Activated T-helper 9 cell treated with anti-CD3 and anti-CD28 coated beads, Interleukin-2, amount 50 U/mL, for 16 hours (primary cell): ENCODE measurements around the gene PTGIS.

Source experiments
- DNase-seq: peaks from one replicate; pipeline ENCODE4 v3.0.0-alpha.2; 2020; ENCODE audit warnings: low read depth

PTGIS gene

DNA sequence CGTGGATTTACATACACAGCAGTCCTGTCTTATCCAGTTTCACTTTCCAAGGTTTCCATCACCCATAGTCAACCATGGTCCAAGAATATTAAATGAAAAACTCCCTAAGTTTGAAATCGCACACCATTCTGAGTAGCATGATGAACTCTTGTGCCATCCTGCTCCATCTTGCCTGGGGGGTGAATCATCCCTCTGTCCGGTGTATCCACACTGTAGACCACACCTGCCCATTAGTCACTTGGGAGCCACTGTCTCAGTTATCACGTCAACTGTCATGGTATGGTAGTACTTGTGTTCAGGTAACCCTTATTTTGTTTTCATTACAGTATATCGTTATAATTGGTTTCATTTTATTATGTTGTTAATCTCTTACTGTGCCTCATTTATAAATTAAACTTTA, 38.5 kb downstream of the PTGIS start:
- DNase-seq: no peak

DNA sequence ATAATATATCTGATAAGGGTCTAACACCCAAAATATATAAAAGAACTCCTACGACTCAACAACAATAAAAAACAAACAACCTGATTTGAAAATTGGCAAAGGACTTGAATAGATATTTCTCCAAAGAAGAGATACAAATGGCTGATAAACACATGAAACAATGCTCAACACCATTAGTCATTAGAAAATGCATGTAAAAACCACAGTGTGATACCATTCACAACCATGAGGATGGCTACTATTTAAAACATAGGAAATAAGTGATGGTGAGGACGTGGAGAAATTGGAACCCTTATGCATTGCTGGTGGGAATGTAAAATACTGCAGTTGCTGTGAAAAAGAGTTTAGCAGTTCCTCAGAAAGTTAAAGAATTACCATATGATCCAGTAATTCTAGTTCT, 41.4 kb downstream of the PTGIS start:
- DNase-seq: no peak

DNA sequence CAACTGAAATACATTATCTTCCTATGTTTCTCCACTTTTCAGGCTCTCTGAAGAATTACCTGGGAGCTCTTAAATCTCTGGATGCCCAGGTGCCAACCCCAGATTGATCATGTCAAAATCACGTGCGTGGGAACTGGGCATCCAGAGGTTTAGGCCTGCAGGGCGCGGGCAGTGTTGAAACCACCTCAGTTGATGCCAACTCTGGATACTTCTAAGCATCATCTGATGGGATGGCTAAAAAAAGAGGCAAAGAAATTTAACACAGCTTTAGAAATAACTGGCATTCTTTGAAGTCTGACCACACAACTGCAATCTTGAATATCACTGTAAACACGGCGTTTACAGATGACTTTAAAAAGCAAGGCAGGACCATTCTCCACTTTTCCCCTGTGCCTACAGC, 41.9 kb downstream of the PTGIS start:
- no peak for DNase-seq

DNA sequence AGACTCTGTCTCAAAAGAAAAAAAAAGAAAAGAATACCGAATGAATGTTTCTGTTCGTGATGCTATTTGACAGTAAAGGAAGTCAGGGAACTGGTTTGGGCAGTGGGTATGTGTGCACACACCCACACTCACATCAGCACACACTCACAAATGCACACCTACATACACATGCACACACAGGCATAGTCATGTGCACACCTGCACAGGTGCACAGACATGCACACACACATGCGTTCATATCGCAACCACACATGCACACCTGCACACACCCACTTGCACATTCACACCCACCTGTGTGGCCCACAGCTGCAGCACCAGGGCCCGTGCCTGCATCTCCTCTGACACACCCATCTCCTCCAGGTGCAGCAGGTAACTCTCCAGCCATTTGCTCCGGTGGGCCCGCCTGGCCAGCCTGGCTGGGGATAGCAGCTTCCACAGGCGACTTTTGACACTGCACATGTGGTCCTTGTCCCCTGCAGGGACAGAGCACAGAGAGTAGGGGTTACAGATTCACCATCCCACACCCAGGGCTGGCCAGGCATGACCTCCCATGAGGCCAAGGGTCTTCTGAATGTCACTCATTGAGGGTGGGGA, 44.1 kb downstream of the PTGIS start:
- no peak for DNase-seq

DNA sequence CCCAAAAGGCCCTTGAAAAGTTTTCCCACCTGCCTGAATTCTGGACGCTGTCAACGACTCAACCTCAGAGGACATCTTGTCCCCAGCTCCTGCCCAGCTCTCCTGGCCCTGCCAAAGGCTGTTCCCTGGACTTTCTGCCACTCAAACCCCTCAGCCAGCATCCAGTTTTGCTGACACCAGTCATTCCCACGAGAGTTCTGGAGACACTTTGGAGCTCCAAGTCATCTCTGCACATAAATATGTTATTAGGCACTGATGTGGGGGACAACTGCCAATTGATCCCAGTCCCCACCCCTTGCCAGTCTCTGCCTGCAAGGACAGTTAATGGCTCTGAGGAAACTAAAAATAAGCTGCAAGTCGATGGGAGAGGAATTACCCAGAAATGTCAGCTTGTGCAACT, 46.6 kb downstream of the PTGIS start:
- no peak for DNase-seq

DNA sequence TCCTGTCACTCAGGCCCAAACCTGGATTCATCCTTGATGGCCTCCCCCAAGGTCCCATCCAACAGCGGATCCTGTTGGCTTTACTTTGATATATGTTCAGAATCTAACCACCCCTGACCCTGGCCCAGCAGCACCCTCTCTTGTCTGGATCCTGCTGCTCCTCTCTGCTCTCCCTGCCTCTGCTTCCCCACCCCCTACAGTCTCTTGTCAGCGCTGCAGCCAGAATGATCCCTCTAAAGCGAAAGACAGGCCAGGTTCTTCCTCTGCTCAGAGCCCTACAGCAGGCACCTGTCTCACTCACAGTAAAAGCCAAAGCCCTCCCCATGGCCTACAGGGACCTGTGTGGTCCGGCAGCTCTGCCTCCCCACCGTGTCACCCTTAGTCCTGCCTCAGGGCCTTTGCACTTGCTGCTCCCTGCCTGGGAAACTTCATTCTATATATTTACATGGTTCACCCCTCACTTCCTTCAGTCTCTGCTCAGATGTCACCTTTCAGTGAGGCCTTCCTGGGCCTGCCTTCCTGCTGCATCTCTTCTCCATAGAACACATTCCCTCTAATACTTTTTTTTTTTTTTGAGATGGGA, 48.1 kb downstream of the PTGIS start:
- no peak for DNase-seq

DNA sequence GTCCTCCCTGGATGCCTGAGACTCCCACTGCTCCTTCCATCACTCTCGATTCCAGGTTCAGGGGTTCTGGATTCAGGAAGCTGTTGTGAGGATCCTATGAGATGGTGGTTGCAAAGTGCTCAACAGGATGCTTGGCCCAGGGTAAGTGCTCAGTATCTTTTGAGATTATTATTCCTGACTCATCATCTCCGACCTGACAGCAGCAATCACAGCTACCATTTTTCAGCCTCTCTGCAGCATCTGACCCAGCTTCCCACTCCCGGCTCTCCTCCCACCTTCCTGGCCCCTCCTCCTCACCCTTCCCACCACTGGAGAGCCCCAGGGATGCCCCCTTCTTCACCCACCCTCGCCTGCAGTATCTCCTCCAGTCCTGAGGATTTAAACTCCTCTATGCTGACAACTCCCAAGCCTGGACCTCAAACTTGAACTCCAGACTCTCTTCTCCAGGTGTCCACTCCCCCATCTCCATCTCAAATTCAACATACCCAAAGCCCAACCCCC, 48.7 kb downstream of the PTGIS start:
- DNase-seq: no peak

DNA sequence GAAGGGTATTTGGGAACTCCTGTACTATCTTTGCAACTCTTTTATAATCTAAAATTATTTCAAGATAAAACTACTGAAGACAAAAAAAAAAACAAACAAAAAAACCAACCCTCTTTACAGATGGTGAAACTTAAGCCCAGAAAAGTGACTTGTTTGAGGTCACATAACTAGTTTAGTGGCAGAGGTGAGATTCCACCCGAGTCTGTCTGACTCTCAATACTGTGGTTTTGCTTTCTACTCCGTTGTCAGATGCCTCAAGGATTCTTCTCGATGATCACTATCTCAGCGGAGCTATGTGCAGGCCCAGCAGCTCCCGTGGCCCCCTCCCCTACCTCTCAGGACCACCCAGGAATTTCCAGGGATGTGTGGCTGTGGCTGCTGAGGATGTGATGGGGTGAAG, 49.4 kb downstream of the PTGIS start:
- DNase-seq: no peak

DNA sequence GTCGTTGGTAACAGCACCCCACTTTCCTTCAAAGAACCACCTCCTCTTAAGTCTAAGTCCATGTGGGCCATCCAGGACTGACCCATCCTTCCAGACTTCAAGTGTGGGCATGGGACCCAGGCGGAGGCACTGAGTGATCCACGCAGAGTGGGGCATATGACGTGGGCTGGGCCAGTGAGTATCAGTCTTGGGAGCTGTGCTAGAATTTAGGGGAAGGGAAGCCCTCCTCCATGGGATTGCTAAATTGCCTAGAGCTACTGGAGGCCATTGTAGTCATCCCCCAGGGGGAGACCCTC, 50.2 kb downstream of the PTGIS start:
- no peak for DNase-seq

DNA sequence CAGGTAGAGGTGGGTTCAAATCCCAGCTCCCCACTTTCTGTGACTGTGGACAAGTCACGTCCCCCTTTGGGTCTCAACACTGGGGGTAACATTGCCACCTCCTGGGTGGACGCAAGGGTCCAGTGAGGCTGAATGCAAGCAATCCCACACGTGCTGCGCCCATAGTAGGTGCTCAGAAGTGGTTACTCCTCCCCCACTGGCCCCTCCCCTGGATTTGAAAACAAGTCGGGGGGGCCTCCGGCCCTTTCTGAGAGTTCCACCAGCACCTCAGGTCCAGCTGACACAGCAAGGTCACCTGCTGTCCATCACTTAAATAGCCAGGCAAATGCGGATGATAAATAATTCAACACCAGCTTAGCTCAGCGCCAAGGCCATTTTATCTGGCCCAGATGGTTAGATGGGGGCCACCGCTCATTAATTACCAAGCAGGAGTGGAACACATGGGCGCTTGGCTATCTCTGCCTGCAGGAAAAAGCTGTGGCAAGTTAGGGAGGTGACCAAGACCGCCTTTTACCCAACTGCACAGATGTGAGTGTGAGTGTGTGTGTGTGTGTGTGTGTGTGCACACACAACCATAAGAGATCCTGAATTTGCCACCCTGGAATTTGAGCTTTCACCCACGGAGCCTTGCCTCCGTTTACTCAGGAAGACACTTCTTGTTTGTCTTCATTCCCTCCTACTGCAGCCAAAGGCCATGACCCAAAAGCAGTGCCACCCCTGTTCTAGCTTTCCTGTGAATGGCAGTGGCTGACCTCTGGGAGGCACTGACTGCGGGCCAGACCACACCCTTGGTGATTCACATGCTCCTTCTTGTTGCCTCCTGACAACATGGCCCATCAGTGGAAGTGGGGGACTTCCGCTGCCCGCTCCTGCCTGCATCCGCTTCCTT, 50.8 kb downstream of the PTGIS start:
- no peak for DNase-seq

DNA sequence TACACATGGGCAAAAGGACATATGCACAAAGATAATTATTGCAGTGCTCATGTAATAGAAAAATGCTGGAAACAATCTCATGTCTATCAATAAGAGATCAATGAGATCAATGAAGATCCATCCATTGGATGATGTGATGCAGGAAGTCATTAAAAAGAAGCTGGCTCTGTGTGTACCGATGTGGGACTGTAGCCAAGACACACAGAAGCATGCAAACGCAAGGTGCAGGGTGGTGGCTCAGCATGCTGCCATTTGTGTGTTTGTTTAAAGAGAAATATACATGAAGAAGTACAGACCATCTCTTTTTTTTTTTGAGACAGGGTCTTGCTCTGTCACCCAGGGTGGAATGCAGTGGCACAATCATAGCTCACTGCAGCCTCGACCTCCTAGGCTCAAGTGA, 52.4 kb downstream of the PTGIS start:
- no peak for DNase-seq

DNA sequence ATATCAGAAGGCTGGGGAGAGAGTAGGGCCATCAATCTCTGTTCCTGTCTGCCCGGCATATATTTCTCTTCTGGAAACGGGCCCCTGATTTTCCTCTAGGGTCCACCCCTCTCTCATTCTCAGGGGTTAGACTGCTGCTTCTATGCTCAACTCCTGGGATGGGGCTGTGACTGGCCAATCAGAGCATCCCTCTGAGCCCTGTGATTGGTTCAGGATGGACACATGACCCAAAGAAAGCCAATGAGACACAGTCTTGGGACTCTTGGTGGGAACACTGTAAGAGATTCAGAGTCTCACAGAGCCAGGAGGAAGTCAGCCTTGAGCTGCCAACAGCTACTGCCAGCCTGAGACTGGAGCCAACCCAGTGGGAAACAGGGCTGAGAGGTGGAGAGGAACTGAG, 54.4 kb downstream of the PTGIS start:
- no peak for DNase-seq

DNA sequence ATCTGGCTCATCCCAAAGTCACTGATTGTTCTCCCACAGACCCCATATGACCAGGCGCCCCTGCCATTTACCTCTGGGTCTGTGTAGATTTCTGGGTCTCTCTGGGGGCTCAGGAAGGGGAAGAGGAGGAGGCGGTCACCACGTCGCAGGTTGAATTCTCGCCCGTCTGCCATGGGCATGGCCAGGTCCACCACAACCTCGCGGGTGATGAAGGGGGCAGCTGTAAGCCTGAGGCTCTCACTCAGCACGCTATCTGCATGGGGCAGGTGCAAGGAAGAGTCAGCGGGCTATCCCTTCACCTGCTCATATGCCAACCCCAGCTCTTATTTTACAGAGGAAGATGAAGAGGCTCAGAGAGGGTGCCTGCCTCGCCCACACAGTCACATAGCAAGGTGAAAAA, 54.9 kb downstream of the PTGIS start:
- DNase-seq: no peak

DNA sequence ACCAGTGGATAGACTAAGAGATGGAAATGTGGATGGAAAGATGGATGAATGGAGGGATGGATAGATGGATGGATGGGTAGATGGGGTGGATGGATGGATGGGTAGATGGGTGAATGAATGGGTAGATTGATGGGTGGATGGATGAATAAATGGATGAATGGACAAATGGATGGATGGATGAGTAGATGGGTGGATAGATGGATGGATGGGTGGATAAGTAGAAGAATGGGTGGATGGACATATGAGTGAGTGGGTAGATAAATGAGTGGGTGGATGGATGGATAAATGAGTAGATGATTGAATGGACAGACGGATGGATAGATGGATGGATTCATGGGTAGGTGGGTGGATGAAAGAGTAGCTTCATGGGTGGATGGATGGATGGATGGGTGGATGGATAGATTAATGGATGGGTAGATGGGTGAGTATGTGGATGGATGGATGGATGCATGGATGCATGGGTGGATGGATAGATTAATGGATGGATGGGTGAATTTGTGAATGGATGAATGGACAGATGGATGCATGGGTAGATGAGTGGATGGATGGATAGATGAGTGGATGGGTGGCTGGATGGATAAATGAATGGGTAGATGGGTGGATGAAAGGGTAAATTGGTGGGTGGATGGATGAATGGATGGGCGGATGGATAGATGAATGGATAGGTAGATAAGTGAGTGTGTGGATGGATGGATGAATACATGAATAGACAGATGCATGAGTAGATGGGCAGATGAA, 56.0 kb downstream of the PTGIS start:
- no peak for DNase-seq

DNA sequence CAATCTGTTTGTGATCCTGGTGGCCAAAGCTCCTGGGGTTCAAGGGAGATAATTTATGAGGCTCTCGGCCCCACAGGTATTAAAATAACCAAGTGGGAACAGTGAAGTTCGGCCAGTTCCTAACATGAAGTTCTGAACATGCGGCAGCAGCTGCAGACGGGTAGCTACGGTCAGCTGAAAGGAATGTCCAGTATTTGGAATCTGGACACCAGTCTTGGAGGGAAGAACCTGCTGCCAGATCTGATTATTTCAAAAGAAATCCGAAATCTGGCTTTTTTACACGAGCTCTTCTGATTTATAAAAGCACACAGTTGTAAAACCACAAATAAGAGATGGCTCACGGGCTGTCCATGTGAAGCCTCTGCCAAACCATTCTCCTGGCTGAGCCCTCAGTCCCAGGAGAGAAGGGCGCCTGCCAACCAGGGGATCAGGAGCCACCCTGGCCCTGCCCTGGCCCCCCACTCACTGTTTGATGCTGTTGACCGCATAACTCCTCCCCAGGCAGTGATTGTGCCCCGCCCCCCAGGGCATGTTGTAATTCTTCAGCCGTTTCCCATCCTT, 57.3 kb downstream of the PTGIS start:
- no peak for DNase-seq

DNA sequence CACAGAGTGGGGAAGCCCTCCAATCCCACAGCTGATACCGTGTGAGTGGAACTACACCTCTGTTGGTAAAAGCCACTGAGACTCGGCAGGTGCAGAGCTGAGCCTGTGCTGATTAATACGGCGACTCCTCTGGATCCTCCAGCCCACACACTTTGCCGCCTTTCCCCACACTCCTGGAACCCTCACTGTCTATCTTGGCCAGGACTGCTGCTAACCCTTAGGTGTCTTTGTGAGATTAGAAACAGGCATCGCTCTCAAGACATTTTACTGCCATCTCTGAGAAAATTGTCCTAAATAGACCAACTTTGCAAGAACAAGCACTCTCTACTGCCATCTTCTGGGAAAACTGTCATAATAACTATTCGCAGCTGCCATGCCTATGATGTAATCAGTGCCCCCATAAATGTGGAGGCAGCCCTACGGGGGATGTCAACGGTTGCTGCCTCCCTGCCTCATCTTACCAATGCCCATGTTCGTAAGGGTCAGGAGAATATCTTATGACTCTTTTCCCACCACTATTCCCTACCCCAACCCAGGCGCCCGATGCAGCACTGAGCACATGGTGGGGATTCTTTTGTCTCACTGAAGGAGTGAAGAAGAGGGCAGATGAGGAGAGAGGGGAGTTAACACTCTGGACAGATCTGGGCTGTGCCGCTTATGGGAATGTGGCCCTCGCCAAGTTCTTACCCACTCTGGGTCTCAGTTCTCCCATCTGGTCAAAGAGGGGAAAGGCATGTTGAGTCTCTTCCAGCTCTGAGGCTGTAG, 59.3 kb downstream of the PTGIS start:
- no peak for DNase-seq

DNA sequence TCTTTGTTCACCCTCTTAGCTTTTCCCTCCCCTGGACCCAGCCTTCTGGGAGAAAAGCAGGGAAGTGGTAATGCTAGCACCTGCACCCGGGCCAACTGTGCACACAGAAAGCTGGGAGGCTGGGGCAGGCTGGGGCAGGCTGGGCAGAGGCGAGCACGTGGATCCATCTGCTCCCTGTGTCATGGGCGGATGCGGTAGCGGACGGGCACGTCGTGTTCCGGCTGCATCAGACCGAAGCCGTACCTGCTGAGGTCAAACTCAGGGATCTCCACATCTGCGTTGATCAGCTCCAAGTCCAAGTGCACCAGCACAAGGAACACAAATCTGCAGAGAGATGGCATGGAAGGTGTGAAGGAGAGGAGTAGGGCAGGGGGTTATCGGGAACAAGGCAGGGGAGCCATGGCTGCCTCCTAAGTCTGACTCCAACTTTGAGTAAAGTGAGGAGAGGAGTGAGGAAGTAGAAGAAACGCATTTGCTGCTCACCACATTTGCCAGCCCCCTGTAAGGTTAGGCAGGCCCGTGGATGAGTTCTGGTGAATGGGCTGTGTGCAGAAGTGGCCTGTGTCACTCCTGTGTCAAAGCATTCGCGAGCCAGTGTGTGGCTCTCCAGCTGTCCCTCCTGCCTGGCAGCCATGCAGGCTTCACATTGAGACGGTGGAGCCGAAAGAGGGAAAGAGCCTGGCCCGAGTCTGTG, 60.0 kb downstream of the PTGIS start:
- no peak for DNase-seq

DNA sequence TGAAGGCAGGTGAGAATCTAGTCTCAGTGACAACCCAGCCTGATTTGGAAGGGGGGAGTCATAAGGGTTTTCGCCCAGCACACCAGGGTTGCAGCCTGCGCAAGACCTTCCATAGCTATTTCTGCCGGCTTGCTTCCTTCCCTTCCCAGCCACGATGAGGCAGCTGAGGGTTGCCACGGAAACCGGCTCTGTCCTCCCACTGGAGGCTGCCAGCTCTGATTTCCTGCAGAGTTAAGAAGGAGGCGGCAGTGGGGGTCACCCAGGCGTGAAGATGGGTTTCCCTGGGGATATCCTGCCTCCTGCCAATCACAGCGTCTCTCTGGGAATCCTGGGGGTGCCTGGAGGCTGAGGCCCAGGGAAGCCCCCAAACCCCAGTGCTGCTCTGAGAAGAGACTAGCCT, 62.4 kb downstream of the PTGIS start:
- no peak for DNase-seq

DNA sequence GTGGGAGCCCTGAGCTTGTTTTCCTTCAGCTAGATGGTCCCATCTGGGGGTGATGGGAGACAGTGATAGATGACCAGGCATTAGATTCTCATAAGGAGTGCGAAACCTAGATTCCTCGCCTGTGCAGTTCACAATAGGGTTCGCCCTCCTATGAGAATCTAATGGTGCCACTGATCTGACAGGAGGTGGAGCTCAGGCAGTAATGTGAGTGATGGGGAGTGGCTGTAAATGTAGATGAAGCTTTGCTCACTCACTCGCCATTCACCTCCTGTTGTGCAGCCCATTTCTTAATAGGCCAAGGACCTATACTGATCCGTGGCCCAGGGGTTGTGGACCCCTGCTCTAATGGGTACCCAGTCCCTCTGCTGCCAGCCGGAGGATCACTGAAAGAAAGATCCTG, 64.8 kb downstream of the PTGIS start:
- no peak for DNase-seq

DNA sequence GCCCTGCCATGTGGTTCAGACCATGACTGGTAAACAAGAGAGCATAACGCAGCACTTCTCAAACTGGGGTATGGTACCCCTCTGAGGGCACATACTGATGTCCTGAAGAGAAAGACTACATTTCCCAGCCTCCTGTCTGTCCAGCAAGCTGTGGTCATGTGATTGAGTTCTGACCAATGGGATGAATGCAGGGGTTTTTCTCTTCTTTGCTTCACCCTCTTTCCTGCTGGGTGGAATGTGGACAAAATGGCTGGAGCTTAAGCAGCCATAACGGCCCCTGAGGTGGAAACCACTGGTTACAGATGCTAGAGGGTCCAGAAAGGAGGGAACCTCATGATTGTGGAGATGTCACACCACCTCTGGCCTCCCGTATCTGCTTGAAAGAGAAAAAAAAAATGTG, 66.0 kb downstream of the PTGIS start:
- no peak for DNase-seq

DNA sequence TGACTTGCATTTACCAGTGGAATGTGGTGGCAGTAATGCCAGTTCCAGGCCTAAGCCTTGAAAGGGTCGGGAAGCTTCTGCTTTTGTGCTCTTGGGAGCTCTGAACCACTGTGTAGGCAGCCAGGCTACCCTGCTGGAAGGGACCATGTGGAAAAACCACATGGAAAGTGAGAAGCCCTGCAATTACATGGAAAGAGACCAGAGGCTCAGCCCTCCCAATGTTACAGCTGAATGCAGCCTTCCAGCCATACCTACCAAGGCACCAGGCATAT, 70.6 kb downstream of the PTGIS start:
- no peak for DNase-seq
